Right lobe of liver (tissue), 4 donors: ENCODE data around the gene RANBP2.

ENCODE experiments used
- CTCF ChIP-seq, 4 donors: fragments of 200-600 bp in 3 of 4; fragments of 450-650 bp in 1 of 4; IDR thresholded peaks; one replicate each; pipeline versions ENCODE4 v1.5.1 to v1.8.0; 2016 to 2022; ENCODE audit warnings: antibody characterized with exemption in 4 of 4, mild to moderate bottlenecking in 2 of 4
- POLR2A ChIP-seq: fragments of 450-650 bp; IDR thresholded peaks from one replicate; pipeline ENCODE4 v1.6.1; 2017; ENCODE audit warnings: antibody characterized with exemption, mild to moderate bottlenecking
- donor health status: DM: no; HTN: no; CAD: no.
- donor health status: DM: no; HTN: no; CAD: no.
- donor health status: DM: no; HTN: yes; CAD: no.

GRCh38 chr2:108805032-108805431 lies 85.8 kb downstream of the RANBP2 start:
- TF ChIP-seq CTCF (IDR thresholded peaks at IDR 0.05), result no peak
- no peak for TF ChIP-seq POLR2A
